C4-2B (cell line): ENCODE measurements around the gene PPM1G.

ENCODE experiments used
- CTCF ChIP-seq: fragments of 450-650 bp; conservative IDR thresholded peaks from 2 replicates; pipeline ENCODE4 v1.5.1; 2017; ENCODE audit warnings: mild to moderate bottlenecking
- ZFX ChIP-seq: fragments of 450-650 bp; IDR thresholded peaks from 2 replicates; pipeline ENCODE4 v1.6.1; 2017

- TF ChIP-seq CTCF = no peak
- no peak for TF ChIP-seq ZFX
Measured at GRCh38 chr2:27421660-27422250, 12.4 kb upstream of the PPM1G start.
